ENCODE data around the gene HPSE2. TPM values are rescaled to one million over a fixed set of nuclear protein-coding genes. Genes with fewer than 3 reads are reported as not detected.

HPSE2 gene
- total RNA-seq, 2 experiments from 2014 or later: not detected

GRCh38 chr10:98539578-98539977 is 696.1 kb downstream of the HPSE2 start:
- H3K4me1 Mint-ChIP-seq: peaks cover 2% of the 10 kb centered on the region
- no peaks in the 10 kb centered on the region for H3K27me3 Mint-ChIP-seq
- DNase-seq: no peak
- CTCF ChIA-PET: no interaction called here
- no peaks in the 10 kb centered on the region for H3K36me3 Mint-ChIP-seq (ENCODE audit: low read depth)
- no peak overlapping the region for H3K27ac Mint-ChIP-seq
- POLR2A ChIA-PET: no interaction called here
- H3K4me3 Mint-ChIP-seq: no peak overlapping the region
- no peaks in the 10 kb centered on the region for H3K9me3 Mint-ChIP-seq

- Mint-ChIP-seq H3K4me1 (peaks cover 2% of the 10 kb centered on the region), H3K27me3 (no peaks in the 10 kb centered on the region), H3K4me3 (no peak overlapping the region), H3K36me3 (ENCODE audit: low read depth) (no peaks in the 10 kb centered on the region), H3K27ac (no peak overlapping the region), H3K9me3 (no peaks in the 10 kb centered on the region)
- CTCF ChIA-PET: interaction anchor here (0.6 kb wide), 1 partner anchor 32 kb away, joined by 3 read pairs; no protein-coding TSS in a partner anchor
- no peak for DNase-seq
- POLR2A ChIA-PET: no interaction called here
Measured at GRCh38 chr10:98538472-98538871, 697.2 kb downstream of the HPSE2 start.

GRCh38 chr10:98536551-98536950 is 699.1 kb downstream of the HPSE2 start:
- Mint-ChIP-seq H3K27me3 (peaks cover 2% of the 10 kb centered on the region), H3K4me1 (peaks cover 2% of the 10 kb centered on the region), H3K4me3 (no peak overlapping the region), H3K36me3 (ENCODE audit: low read depth) (no peaks in the 10 kb centered on the region), H3K27ac (no peak overlapping the region), H3K9me3 (no peaks in the 10 kb centered on the region)
- no peak for DNase-seq
- ChIA-PET CTCF (no interaction called here), POLR2A (no interaction called here)

- POLR2A ChIA-PET: no interaction called here
- no peak for DNase-seq
- CTCF ChIA-PET: no interaction called here
- peaks cover 12% of the 10 kb centered on the region for H3K27me3 Mint-ChIP-seq
- H3K9me3 Mint-ChIP-seq: no peaks in the 10 kb centered on the region
- H3K4me1 Mint-ChIP-seq: no peaks in the 10 kb centered on the region
- H3K4me3 Mint-ChIP-seq: no peak overlapping the region
- no peak overlapping the region for H3K27ac Mint-ChIP-seq
- no peaks in the 10 kb centered on the region for H3K36me3 Mint-ChIP-seq (ENCODE audit: low read depth)
Measured at GRCh38 chr10:98533746-98534445, 701.8 kb downstream of the HPSE2 start.

GRCh38 chr10:98533241-98533640 is 702.4 kb downstream of the HPSE2 start:
- DNase-seq: no peak
- no peak overlapping the region for H3K4me3 Mint-ChIP-seq
- POLR2A ChIA-PET: no interaction called here
- peaks cover 14% of the 10 kb centered on the region for H3K27me3 Mint-ChIP-seq
- H3K36me3 Mint-ChIP-seq (ENCODE audit: low read depth): no peaks in the 10 kb centered on the region
- CTCF ChIA-PET: no interaction called here
- no peaks in the 10 kb centered on the region for H3K9me3 Mint-ChIP-seq
- no peak overlapping the region for H3K27ac Mint-ChIP-seq
- no peaks in the 10 kb centered on the region for H3K4me1 Mint-ChIP-seq

GRCh38 chr10:98528805-98529183 is 706.9 kb downstream of the HPSE2 start:
- no peaks in the 10 kb centered on the region for H3K4me1 Mint-ChIP-seq
- H3K9me3 Mint-ChIP-seq: no peaks in the 10 kb centered on the region
- no peak overlapping the region for H3K4me3 Mint-ChIP-seq
- no peak for DNase-seq
- no peaks in the 10 kb centered on the region for H3K36me3 Mint-ChIP-seq (ENCODE audit: low read depth)
- peaks cover 14% of the 10 kb centered on the region for H3K27me3 Mint-ChIP-seq
- ChIA-PET CTCF (no interaction called here), POLR2A (no interaction called here)
- no peak overlapping the region for H3K27ac Mint-ChIP-seq

GRCh38 chr10:98528166-98528804 is 707.4 kb downstream of the HPSE2 start:
- no peaks in the 10 kb centered on the region for H3K4me1 Mint-ChIP-seq
- DNase-seq: no peak
- ChIA-PET CTCF (no interaction called here), POLR2A (no interaction called here)
- H3K36me3 Mint-ChIP-seq (ENCODE audit: low read depth): no peaks in the 10 kb centered on the region
- H3K4me3 Mint-ChIP-seq: no peak overlapping the region
- peaks cover 14% of the 10 kb centered on the region for H3K27me3 Mint-ChIP-seq
- no peaks in the 10 kb centered on the region for H3K9me3 Mint-ChIP-seq
- H3K27ac Mint-ChIP-seq: no peak overlapping the region

GRCh38 chr10:98525969-98526368 is 709.7 kb downstream of the HPSE2 start:
- H3K27me3 Mint-ChIP-seq: peaks cover 10% of the 10 kb centered on the region

GRCh38 chr10:98524124-98524523 is 711.5 kb downstream of the HPSE2 start:
- H3K27me3 Mint-ChIP-seq: peaks cover 3% of the 10 kb centered on the region
- no peaks in the 10 kb centered on the region for H3K36me3 Mint-ChIP-seq (ENCODE audit: low read depth)
- no peak overlapping the region for H3K27ac Mint-ChIP-seq
- no peak overlapping the region for H3K4me3 Mint-ChIP-seq
- H3K4me1 Mint-ChIP-seq: no peaks in the 10 kb centered on the region
- H3K9me3 Mint-ChIP-seq: no peaks in the 10 kb centered on the region
- no peak for DNase-seq
- CTCF ChIA-PET: no interaction called here
- POLR2A ChIA-PET: no interaction called here

More at GRCh38 chr10:98525969-98526368, 709.7 kb downstream of the HPSE2 start:
- no peak overlapping the region for H3K4me3 Mint-ChIP-seq
- CTCF ChIA-PET: no interaction called here
- H3K9me3 Mint-ChIP-seq: no peaks in the 10 kb centered on the region
- no peaks in the 10 kb centered on the region for H3K36me3 Mint-ChIP-seq (ENCODE audit: low read depth)
- POLR2A ChIA-PET: no interaction called here
- no peaks in the 10 kb centered on the region for H3K4me1 Mint-ChIP-seq
- DNase-seq: no peak
- no peak overlapping the region for H3K27ac Mint-ChIP-seq

GRCh38 chr10:98519841-98520240 is 715.8 kb downstream of the HPSE2 start:
- H3K9me3 Mint-ChIP-seq: no peaks in the 10 kb centered on the region
- POLR2A ChIA-PET: no interaction called here

GRCh38 chr10:98517672-98518071 is 718.0 kb downstream of the HPSE2 start:
- no peak for DNase-seq
- no peak overlapping the region for H3K4me3 Mint-ChIP-seq
- H3K9me3 Mint-ChIP-seq: no peaks in the 10 kb centered on the region
- POLR2A ChIA-PET: no interaction called here
- CTCF ChIA-PET: no interaction called here
- H3K36me3 Mint-ChIP-seq (ENCODE audit: low read depth): no peaks in the 10 kb centered on the region
- no peak overlapping the region for H3K27ac Mint-ChIP-seq
- no peaks in the 10 kb centered on the region for H3K4me1 Mint-ChIP-seq
- peaks cover 11% of the 10 kb centered on the region for H3K27me3 Mint-ChIP-seq

More at GRCh38 chr10:98519841-98520240, 715.8 kb downstream of the HPSE2 start:
- CTCF ChIA-PET: interaction anchor here (1.6 kb wide), 1 partner anchor 727 kb away, joined by 4 read pairs; no protein-coding TSS in a partner anchor
- Mint-ChIP-seq H3K4me1 (no peaks in the 10 kb centered on the region), H3K27me3 (peaks cover 9% of the 10 kb centered on the region), H3K4me3 (no peak overlapping the region), H3K36me3 (ENCODE audit: low read depth) (no peaks in the 10 kb centered on the region), H3K27ac (no peak overlapping the region)
- no peak for DNase-seq

GRCh38 chr10:98516352-98516751 is 719.3 kb downstream of the HPSE2 start:
- H3K27ac Mint-ChIP-seq: no peak overlapping the region
- no peak overlapping the region for H3K4me3 Mint-ChIP-seq
- H3K9me3 Mint-ChIP-seq: no peaks in the 10 kb centered on the region
- DNase-seq: no peak
- CTCF ChIA-PET: no interaction called here
- POLR2A ChIA-PET: no interaction called here
- H3K4me1 Mint-ChIP-seq: no peaks in the 10 kb centered on the region
- no peaks in the 10 kb centered on the region for H3K36me3 Mint-ChIP-seq (ENCODE audit: low read depth)
- H3K27me3 Mint-ChIP-seq: peaks cover 11% of the 10 kb centered on the region

- no peaks in the 10 kb centered on the region for H3K36me3 Mint-ChIP-seq (ENCODE audit: low read depth)
- peaks cover 8% of the 10 kb centered on the region for H3K27me3 Mint-ChIP-seq
- no peak for DNase-seq
- no peak overlapping the region for H3K27ac Mint-ChIP-seq
- ChIA-PET CTCF (no interaction called here), POLR2A (no interaction called here)
- H3K4me3 Mint-ChIP-seq: no peak overlapping the region
- H3K9me3 Mint-ChIP-seq: no peaks in the 10 kb centered on the region
- H3K4me1 Mint-ChIP-seq: no peaks in the 10 kb centered on the region
Measured at GRCh38 chr10:98513704-98514103, 721.9 kb downstream of the HPSE2 start.

GRCh38 chr10:98511876-98512275 is 723.8 kb downstream of the HPSE2 start:
- H3K27me3 Mint-ChIP-seq: peaks cover 10% of the 10 kb centered on the region
- no peak overlapping the region for H3K27ac Mint-ChIP-seq
- H3K36me3 Mint-ChIP-seq (ENCODE audit: low read depth): no peaks in the 10 kb centered on the region
- POLR2A ChIA-PET: no interaction called here
- DNase-seq: no peak
- no peaks in the 10 kb centered on the region for H3K4me1 Mint-ChIP-seq
- H3K9me3 Mint-ChIP-seq: no peaks in the 10 kb centered on the region
- CTCF ChIA-PET: interaction anchor here (0.9 kb wide), 1 partner anchor 45 kb away, joined by 3 read pairs; no protein-coding TSS in a partner anchor
- H3K4me3 Mint-ChIP-seq: no peak overlapping the region

Data from activated CD4-positive, alpha-beta memory T cell treated with anti-CD3 and anti-CD28 coated beads, Interleukin-2, amount 10 ng/mL, durations not matched to agents 7 days and 5 days (primary cell).